ENCODE data around the gene PRM2.
A peak's percentile ranks its signal among the peaks of the same experiment; 100 is the strongest.

The PRM2 gene

DNA sequence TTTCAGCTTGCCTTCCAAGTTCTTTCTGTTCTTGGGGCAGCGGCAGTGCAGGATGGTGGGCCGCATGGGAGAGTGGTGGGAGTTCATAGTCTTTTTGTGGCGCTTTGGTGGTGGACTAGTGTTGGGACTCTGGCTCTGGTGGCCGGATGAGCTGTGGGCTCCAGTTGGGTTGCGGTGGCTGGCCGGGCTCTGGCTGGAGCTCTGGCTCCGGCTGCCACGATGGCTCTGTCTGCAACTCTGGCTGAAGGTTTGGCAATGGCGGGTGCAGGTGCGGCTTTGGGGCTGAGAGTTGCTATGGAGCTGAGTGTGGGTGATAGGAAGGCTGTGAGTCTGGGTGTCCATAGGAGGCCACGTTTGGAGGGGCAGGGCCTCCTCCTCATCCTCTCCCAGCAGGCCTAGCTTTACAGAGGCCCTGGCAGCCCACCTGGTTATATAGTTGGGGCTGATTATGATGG lies 7.3 kb downstream of the PRM2 start, which contains the start of gene TNP2:
Gene TNP2 (minus strand): TSS at position 405 of the 455 bp plus-strand sequence. CDS start 63 bp downstream, at position 342.
- DNase-seq, result no peak
- Histone ChIP-seq H3K36me3 (ENCODE audit: control insufficient read depth in 4 of 4, insufficient read depth in 4 of 4, low read length in 3 of 4) (no peaks in the 10 kb centered on the region), H3K4me1 (ENCODE audit: control extremely low read depth in 1 of 4, control insufficient read depth in 4 of 4, insufficient read depth in 4 of 4, low read length in 3 of 4) (peaks cover 0 to 5% (median 4%) of the 10 kb centered on the region in 4 experiments), H3K27ac (ENCODE audit: insufficient read depth in 1 of 2, low read depth in 1 of 2, low read length in 2 of 2, poor library complexity in 1 of 2, severe bottlenecking in 2 of 2) (no peak within 1 kb of the TSS), H3K9me3 (ENCODE audit: control extremely low read depth in 1 of 5, control insufficient read depth in 4 of 5, insufficient read depth in 2 of 5, low read depth in 1 of 5, low read length in 4 of 5) (no peaks in the 10 kb centered on the region), H3K27me3 (replicated peaks in 2 of 5; ENCODE audit: control insufficient read depth in 4 of 5, insufficient read depth in 5 of 5, low read length in 4 of 5) (no peaks in the 10 kb centered on the region), H3K4me3 (ENCODE audit: control insufficient read depth in 1 of 7, extremely low read depth in 1 of 7, insufficient read depth in 4 of 7, low read depth in 2 of 7, low read length in 6 of 7) (no peak within 1 kb of the TSS)
- POLR2A ChIA-PET, result no interaction called here
- WGBS (ENCODE audit: insufficient coverage), result 100% methylated on average over 5 of the region's 11 CpGs
- CTCF ChIA-PET, result interaction anchor here (0.6 to 7.4 kb wide), 5 partner anchors 11 to 29 kb away, joined by 3 to 39 read pairs (median 8); partner anchors contain the start of gene SOCS1

GRCh38 chr16:11265124-11265523 lies 11.2 kb downstream of the PRM2 start:
- no peak for DNase-seq
- ChIA-PET CTCF (no interaction called here), POLR2A (no interaction called here)
- Histone ChIP-seq H3K27ac (ENCODE audit: insufficient read depth in 1 of 2, low read depth in 1 of 2, low read length in 2 of 2, poor library complexity in 1 of 2, severe bottlenecking in 2 of 2) (no peak overlapping the region), H3K9me3 (ENCODE audit: control extremely low read depth in 1 of 5, control insufficient read depth in 4 of 5, insufficient read depth in 2 of 5, low read depth in 1 of 5, low read length in 4 of 5) (no peaks in the 10 kb centered on the region), H3K4me3 (ENCODE audit: control insufficient read depth in 1 of 7, extremely low read depth in 1 of 7, insufficient read depth in 4 of 7, low read depth in 2 of 7, low read length in 6 of 7) (no peak overlapping the region), H3K27me3 (replicated peaks in 2 of 5; ENCODE audit: control insufficient read depth in 4 of 5, insufficient read depth in 5 of 5, low read length in 4 of 5) (no peaks in the 10 kb centered on the region), H3K36me3 (ENCODE audit: control insufficient read depth in 4 of 4, insufficient read depth in 4 of 4, low read length in 3 of 4) (no peaks in the 10 kb centered on the region), H3K4me1 (ENCODE audit: control extremely low read depth in 1 of 4, control insufficient read depth in 4 of 4, insufficient read depth in 4 of 4, low read length in 3 of 4) (peaks cover 0 to 16% (median 9%) of the 10 kb centered on the region in 4 experiments)
- WGBS (ENCODE audit: insufficient coverage), result 96% methylated on average over 6 of the region's 7 CpGs

GRCh38 chr16:11264155-11264832 lies 12.0 kb downstream of the PRM2 start:
- Histone ChIP-seq H3K9me3 (ENCODE audit: control extremely low read depth in 1 of 5, control insufficient read depth in 4 of 5, insufficient read depth in 2 of 5, low read depth in 1 of 5, low read length in 4 of 5) (no peaks in the 10 kb centered on the region), H3K4me1 (ENCODE audit: control extremely low read depth in 1 of 4, control insufficient read depth in 4 of 4, insufficient read depth in 4 of 4, low read length in 3 of 4) (peaks cover under 1 to 18% (median 11%) of the 10 kb centered on the region in 4 experiments), H3K36me3 (ENCODE audit: control insufficient read depth in 4 of 4, insufficient read depth in 4 of 4, low read length in 3 of 4) (no peaks in the 10 kb centered on the region), H3K27me3 (replicated peaks in 2 of 5; ENCODE audit: control insufficient read depth in 4 of 5, insufficient read depth in 5 of 5, low read length in 4 of 5) (no peaks in the 10 kb centered on the region), H3K27ac (ENCODE audit: insufficient read depth in 1 of 2, low read depth in 1 of 2, low read length in 2 of 2, poor library complexity in 1 of 2, severe bottlenecking in 2 of 2) (no peak overlapping the region), H3K4me3 (ENCODE audit: control insufficient read depth in 1 of 7, extremely low read depth in 1 of 7, insufficient read depth in 4 of 7, low read depth in 2 of 7, low read length in 6 of 7) (no peak overlapping the region)
- 74% methylated on average over 4 of the region's 9 CpGs for WGBS (ENCODE audit: insufficient coverage)
- peak in 2 of 3 donors; percentile 55 to 60 for DNase-seq
- ChIA-PET CTCF (interaction anchor here (1.0 to 1.3 kb wide), 6 partner anchors 8 to 301 kb away, joined by 3 to 7 read pairs (median 4); no protein-coding TSS in a partner anchor), POLR2A (interaction anchor here (0.9 kb wide), 1 partner anchor 34 kb away, joined by 3 read pairs; no protein-coding TSS in a partner anchor)

- peaks cover 5 to 23% (median 17%) of the 10 kb centered on the region in 4 experiments for H3K4me1 ChIP-seq (ENCODE audit: control extremely low read depth in 1 of 4, control insufficient read depth in 4 of 4, insufficient read depth in 4 of 4, low read length in 3 of 4)
- peak; percentile 62 to 92 (median 88) for DNase-seq
- WGBS (ENCODE audit: insufficient coverage), result 0% methylated on average over 3 of the region's 4 CpGs
- H3K9me3 ChIP-seq (ENCODE audit: control extremely low read depth in 1 of 5, control insufficient read depth in 4 of 5, insufficient read depth in 2 of 5, low read depth in 1 of 5, low read length in 4 of 5), result no peaks in the 10 kb centered on the region
- no peaks in the 10 kb centered on the region for H3K36me3 ChIP-seq (ENCODE audit: control insufficient read depth in 4 of 4, insufficient read depth in 4 of 4, low read length in 3 of 4)
- CTCF ChIA-PET, result interaction anchor here (1.0 to 1.3 kb wide), 6 partner anchors 8 to 300 kb away, joined by 3 to 7 read pairs (median 4); no protein-coding TSS in a partner anchor
- POLR2A ChIA-PET, result interaction anchor here (0.9 kb wide), 1 partner anchor 34 kb away, joined by 3 read pairs; no protein-coding TSS in a partner anchor
- H3K27ac ChIP-seq (ENCODE audit: insufficient read depth in 1 of 2, low read depth in 1 of 2, low read length in 2 of 2, poor library complexity in 1 of 2, severe bottlenecking in 2 of 2), result no peak overlapping the region
- H3K4me3 ChIP-seq (ENCODE audit: control insufficient read depth in 1 of 7, extremely low read depth in 1 of 7, insufficient read depth in 4 of 7, low read depth in 2 of 7, low read length in 6 of 7), result no peak overlapping the region
- H3K27me3 ChIP-seq (replicated peaks in 2 of 5; ENCODE audit: control insufficient read depth in 4 of 5, insufficient read depth in 5 of 5, low read length in 4 of 5), result no peaks in the 10 kb centered on the region
Measured at GRCh38 chr16:11263737-11264136, 12.5 kb downstream of the PRM2 start.

DNA sequence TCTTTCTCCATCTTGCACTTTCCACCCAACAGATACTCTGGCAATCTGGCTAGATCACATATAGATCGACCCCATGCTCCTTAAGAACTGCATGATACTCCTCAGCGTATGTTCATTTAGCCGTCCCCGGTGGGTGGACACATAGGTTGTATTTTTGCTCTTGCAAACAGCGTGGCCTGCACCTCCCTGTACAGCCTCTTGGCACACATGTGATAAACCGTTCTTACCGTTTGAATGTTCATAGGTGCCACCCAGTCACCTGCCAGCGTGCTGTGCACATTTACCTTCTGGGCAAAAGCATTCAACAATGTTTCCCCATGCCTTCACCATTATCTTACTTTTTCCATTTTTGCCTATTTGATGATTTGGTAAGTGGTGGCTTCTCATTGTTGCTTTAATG lies 13.4 kb downstream of the PRM2 start:
- POLR2A ChIA-PET, result no interaction called here
- CTCF ChIA-PET, result interaction anchor here (1.0 to 8.0 kb wide), 6 partner anchors 9 to 299 kb away, joined by 3 to 76 read pairs (median 4); no protein-coding TSS in a partner anchor
- 92% methylated on average over 7 of the region's 8 CpGs for WGBS (ENCODE audit: insufficient coverage)

DNA sequence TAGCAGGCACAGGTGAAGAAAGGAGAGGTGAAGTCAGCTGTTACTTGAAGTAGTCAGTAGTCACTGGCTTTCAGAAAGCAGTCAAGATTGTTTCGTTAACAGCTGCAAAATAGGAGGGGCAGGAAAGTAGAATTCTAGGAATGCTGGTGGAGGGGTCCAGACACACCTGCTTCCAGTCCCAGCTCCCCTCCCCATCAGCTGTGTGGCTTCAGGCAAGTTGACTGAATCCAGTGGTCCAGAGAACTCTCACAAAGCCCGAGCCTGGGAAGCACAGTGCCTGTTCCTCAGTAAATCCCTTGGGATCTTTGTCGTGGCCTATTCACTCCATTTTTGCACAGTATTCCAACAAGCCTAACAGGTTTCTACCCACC lies 15.7 kb downstream of the PRM2 start:
- CTCF ChIA-PET, result interaction anchor here (0.8 to 8.0 kb wide), 6 partner anchors 8 to 296 kb away, joined by 3 to 76 read pairs (median 5); partner anchors contain the start of gene TNP2
- POLR2A ChIA-PET, result no interaction called here

More for the DNA sequence above, 13.4 kb downstream of the PRM2 start:
- no peak overlapping the region for H3K27ac ChIP-seq (ENCODE audit: insufficient read depth in 1 of 2, low read depth in 1 of 2, low read length in 2 of 2, poor library complexity in 1 of 2, severe bottlenecking in 2 of 2)
- DNase-seq, result no peak
- no peak overlapping the region for H3K4me3 ChIP-seq (ENCODE audit: control insufficient read depth in 1 of 7, extremely low read depth in 1 of 7, insufficient read depth in 4 of 7, low read depth in 2 of 7, low read length in 6 of 7)
- H3K9me3 ChIP-seq (ENCODE audit: control extremely low read depth in 1 of 5, control insufficient read depth in 4 of 5, insufficient read depth in 2 of 5, low read depth in 1 of 5, low read length in 4 of 5), result no peaks in the 10 kb centered on the region
- no peaks in the 10 kb centered on the region for H3K36me3 ChIP-seq (ENCODE audit: control insufficient read depth in 4 of 4, insufficient read depth in 4 of 4, low read length in 3 of 4)
- peaks cover 5 to 31% (median 22%) of the 10 kb centered on the region in 4 experiments for H3K4me1 ChIP-seq (ENCODE audit: control extremely low read depth in 1 of 4, control insufficient read depth in 4 of 4, insufficient read depth in 4 of 4, low read length in 3 of 4)
- no peaks in the 10 kb centered on the region for H3K27me3 ChIP-seq (replicated peaks in 2 of 5; ENCODE audit: control insufficient read depth in 4 of 5, insufficient read depth in 5 of 5, low read length in 4 of 5)

More for the DNA sequence above, 15.7 kb downstream of the PRM2 start:
- 100% methylated on average over 3 of the region's 3 CpGs for WGBS (ENCODE audit: insufficient coverage)
- Histone ChIP-seq H3K9me3 (ENCODE audit: control extremely low read depth in 1 of 5, control insufficient read depth in 4 of 5, insufficient read depth in 2 of 5, low read depth in 1 of 5, low read length in 4 of 5) (no peaks in the 10 kb centered on the region), H3K4me1 (ENCODE audit: control extremely low read depth in 1 of 4, control insufficient read depth in 4 of 4, insufficient read depth in 4 of 4, low read length in 3 of 4) (peaks cover 5 to 47% (median 37%) of the 10 kb centered on the region in 4 experiments), H3K4me3 (ENCODE audit: control insufficient read depth in 1 of 7, extremely low read depth in 1 of 7, insufficient read depth in 4 of 7, low read depth in 2 of 7, low read length in 6 of 7) (no peak overlapping the region), H3K27ac (ENCODE audit: insufficient read depth in 1 of 2, low read depth in 1 of 2, low read length in 2 of 2, poor library complexity in 1 of 2, severe bottlenecking in 2 of 2) (no peak overlapping the region), H3K27me3 (replicated peaks in 2 of 5; ENCODE audit: control insufficient read depth in 4 of 5, insufficient read depth in 5 of 5, low read length in 4 of 5) (no peaks in the 10 kb centered on the region), H3K36me3 (ENCODE audit: control insufficient read depth in 4 of 4, insufficient read depth in 4 of 4, low read length in 3 of 4) (no peaks in the 10 kb centered on the region)
- no peak for DNase-seq
